ENCODE data around the gene MED12L.

The MED12L gene

DNA sequence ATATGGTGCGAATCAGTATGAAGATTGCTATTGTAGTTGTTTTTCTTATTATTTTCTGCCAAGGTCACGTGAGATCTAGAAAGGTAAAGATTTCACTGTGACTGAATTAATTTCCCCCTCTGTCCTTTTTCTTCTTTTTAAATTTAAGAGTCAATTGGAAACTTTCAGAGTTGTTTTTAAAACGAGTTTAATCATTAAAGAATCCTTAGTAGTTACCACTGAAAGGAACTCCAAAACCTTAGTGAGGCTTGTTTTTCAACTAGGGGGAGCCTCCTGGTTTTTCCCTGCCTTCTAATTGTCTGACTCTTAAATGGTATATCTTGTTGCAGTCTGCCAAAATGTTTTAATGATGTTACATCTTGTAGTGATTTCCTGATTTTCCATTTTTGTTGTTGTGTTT is 281.5 kb downstream of the MED12L start:
- H3K9me3 ChIP-seq (ENCODE audit: insufficient read depth, low read depth, low read length), result no peaks in the 10 kb centered on the region
- H3K4me3 ChIP-seq (ENCODE audit: low read length, poor library complexity, severe bottlenecking), result no peak overlapping the region
- H3K9me2 ChIP-seq (replicated peaks; ENCODE audit: low read depth, low read length), result no peaks in the 10 kb centered on the region
- no peaks in the 10 kb centered on the region for H4K20me1 ChIP-seq (ENCODE audit: insufficient read depth, low read length, poor library complexity, severe bottlenecking)
- no peaks in the 10 kb centered on the region for H3K27me3 ChIP-seq (ENCODE audit: insufficient read depth, low read length, poor library complexity, severe bottlenecking)
- no peak overlapping the region for H3K4me2 ChIP-seq (ENCODE audit: low read depth, low read length, poor library complexity, severe bottlenecking)
- H3K4me1 ChIP-seq (ENCODE audit: insufficient read depth, low read length, poor library complexity, severe bottlenecking), result no peaks in the 10 kb centered on the region
- no peak overlapping the region for H2AFZ ChIP-seq (ENCODE audit: low read length)
- no peak overlapping the region for H3K9ac ChIP-seq (ENCODE audit: low read depth, low read length, poor library complexity, severe bottlenecking)
- no peaks in the 10 kb centered on the region for H3K79me2 ChIP-seq (ENCODE audit: insufficient read depth, low read length)
- no peaks in the 10 kb centered on the region for H3F3A ChIP-seq (ENCODE audit: low read depth)
- TF ChIP-seq, protein P1, sequence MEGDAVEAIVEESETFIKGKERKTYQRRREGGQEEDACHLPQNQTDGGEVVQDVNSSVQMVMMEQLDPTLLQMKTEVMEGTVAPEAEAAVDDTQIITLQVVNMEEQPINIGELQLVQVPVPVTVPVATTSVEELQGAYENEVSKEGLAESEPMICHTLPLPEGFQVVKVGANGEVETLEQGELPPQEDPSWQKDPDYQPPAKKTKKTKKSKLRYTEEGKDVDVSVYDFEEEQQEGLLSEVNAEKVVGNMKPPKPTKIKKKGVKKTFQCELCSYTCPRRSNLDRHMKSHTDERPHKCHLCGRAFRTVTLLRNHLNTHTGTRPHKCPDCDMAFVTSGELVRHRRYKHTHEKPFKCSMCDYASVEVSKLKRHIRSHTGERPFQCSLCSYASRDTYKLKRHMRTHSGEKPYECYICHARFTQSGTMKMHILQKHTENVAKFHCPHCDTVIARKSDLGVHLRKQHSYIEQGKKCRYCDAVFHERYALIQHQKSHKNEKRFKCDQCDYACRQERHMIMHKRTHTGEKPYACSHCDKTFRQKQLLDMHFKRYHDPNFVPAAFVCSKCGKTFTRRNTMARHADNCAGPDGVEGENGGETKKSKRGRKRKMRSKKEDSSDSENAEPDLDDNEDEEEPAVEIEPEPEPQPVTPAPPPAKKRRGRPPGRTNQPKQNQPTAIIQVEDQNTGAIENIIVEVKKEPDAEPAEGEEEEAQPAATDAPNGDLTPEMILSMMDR (conservative IDR thresholded peaks at IDR 0.05; ENCODE audit: low read length), result no peak
- TF ChIP-seq EZH2phosphoT487 (IDR thresholded peaks at IDR 0.05; ENCODE audit: borderline replicate concordance), result no peak
- H3K36me3 ChIP-seq (ENCODE audit: insufficient read depth, low read length), result peaks cover 90% of the 10 kb centered on the region

DNA sequence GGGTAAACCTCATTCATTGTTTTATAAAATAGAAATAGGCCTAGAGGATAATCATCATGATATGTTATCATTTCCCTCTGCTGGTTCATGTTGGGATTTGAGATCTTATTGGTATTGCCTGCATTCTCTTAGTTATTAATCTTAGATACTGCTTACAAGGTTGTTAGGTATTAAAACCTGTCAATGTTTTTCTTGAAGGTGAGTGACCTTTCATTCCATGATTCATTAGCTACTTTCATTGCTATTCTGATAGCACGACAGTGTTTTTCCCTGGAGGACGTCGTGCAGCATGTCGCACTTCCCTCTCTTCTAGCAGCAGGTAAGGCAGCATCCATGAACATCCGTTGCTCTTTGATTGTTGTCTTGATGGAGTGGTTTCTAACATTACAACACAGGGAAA is 282.0 kb downstream of the MED12L start:
- TF ChIP-seq EZH2phosphoT487 (IDR thresholded peaks at IDR 0.05; ENCODE audit: borderline replicate concordance), result no peak
- TF ChIP-seq, protein P1 (conservative IDR thresholded peaks at IDR 0.05; ENCODE audit: low read length), result no peak
- Histone ChIP-seq H3F3A (ENCODE audit: low read depth) (no peaks in the 10 kb centered on the region), H3K79me2 (ENCODE audit: insufficient read depth, low read length) (no peaks in the 10 kb centered on the region), H3K36me3 (ENCODE audit: insufficient read depth, low read length) (peaks cover 90% of the 10 kb centered on the region), H3K9ac (ENCODE audit: low read depth, low read length, poor library complexity, severe bottlenecking) (no peak overlapping the region), H3K9me3 (ENCODE audit: insufficient read depth, low read depth, low read length) (no peaks in the 10 kb centered on the region), H3K27me3 (ENCODE audit: insufficient read depth, low read length, poor library complexity, severe bottlenecking) (no peaks in the 10 kb centered on the region), H3K4me3 (ENCODE audit: low read length, poor library complexity, severe bottlenecking) (no peak overlapping the region), H2AFZ (ENCODE audit: low read length) (no peak overlapping the region), H3K9me2 (replicated peaks; ENCODE audit: low read depth, low read length) (no peaks in the 10 kb centered on the region), H3K4me2 (ENCODE audit: low read depth, low read length, poor library complexity, severe bottlenecking) (no peak overlapping the region), H3K4me1 (ENCODE audit: insufficient read depth, low read length, poor library complexity, severe bottlenecking) (no peaks in the 10 kb centered on the region), H4K20me1 (ENCODE audit: insufficient read depth, low read length, poor library complexity, severe bottlenecking) (no peaks in the 10 kb centered on the region)

DNA sequence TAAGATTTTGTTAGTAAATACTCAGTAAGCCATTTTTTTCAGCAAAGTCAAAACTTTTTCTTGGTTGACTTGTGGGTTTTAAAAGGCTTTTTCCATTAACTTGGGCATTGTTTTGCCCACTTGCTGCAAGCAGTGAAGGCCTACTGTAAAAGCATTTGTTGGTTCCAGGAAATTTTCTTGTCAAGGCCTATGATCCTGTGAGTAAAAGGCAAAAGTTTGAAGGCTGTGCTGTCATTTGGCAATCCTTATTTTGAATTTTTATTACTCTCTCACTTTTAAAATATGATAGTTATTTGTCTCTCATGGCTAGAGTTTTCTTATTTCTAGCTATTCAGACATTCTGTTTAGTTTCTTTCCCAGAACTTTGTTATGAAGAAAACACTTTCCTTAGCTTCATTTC is 286.1 kb downstream of the MED12L start:
- H3K27me3 ChIP-seq (ENCODE audit: insufficient read depth, low read length, poor library complexity, severe bottlenecking), result no peaks in the 10 kb centered on the region
- no peaks in the 10 kb centered on the region for H4K20me1 ChIP-seq (ENCODE audit: insufficient read depth, low read length, poor library complexity, severe bottlenecking)
- no peaks in the 10 kb centered on the region for H3K4me1 ChIP-seq (ENCODE audit: insufficient read depth, low read length, poor library complexity, severe bottlenecking)
- no peak overlapping the region for H2AFZ ChIP-seq (ENCODE audit: low read length)
- H3K9me3 ChIP-seq (ENCODE audit: insufficient read depth, low read depth, low read length), result no peaks in the 10 kb centered on the region
- TF ChIP-seq EZH2phosphoT487 (IDR thresholded peaks at IDR 0.05; ENCODE audit: borderline replicate concordance), result no peak
- TF ChIP-seq, protein P1 (conservative IDR thresholded peaks at IDR 0.05; ENCODE audit: low read length), result no peak
- no peak overlapping the region for H3K9ac ChIP-seq (ENCODE audit: low read depth, low read length, poor library complexity, severe bottlenecking)
- H3K9me2 ChIP-seq (replicated peaks; ENCODE audit: low read depth, low read length), result no peaks in the 10 kb centered on the region
- H3K79me2 ChIP-seq (ENCODE audit: insufficient read depth, low read length), result no peaks in the 10 kb centered on the region
- no peak overlapping the region for H3K4me2 ChIP-seq (ENCODE audit: low read depth, low read length, poor library complexity, severe bottlenecking)
- peaks cover 73% of the 10 kb centered on the region; the same call in 1 of the 2 replicates for H3K36me3 ChIP-seq (ENCODE audit: insufficient read depth, low read length)
- no peaks in the 10 kb centered on the region for H3F3A ChIP-seq (ENCODE audit: low read depth)
- H3K4me3 ChIP-seq (ENCODE audit: low read length, poor library complexity, severe bottlenecking), result no peak overlapping the region

Data from Loucy (cell line).